Hematopoietic multipotent progenitor cell treated with erythropoietin and hydrocortisone succinate and interleukin-3 and kit ligand, for 15 days (in vitro differentiated cells): ENCODE measurements around the gene TBX6.
A peak's percentile ranks its signal among the peaks of the same experiment; 100 is the strongest.

Experiments used
- DNase-seq: peaks from one replicate; pipeline ENCODE4 v3.0.0-alpha.2; 2015; ENCODE audit warnings: low spot score

The TBX6 gene

DNA sequence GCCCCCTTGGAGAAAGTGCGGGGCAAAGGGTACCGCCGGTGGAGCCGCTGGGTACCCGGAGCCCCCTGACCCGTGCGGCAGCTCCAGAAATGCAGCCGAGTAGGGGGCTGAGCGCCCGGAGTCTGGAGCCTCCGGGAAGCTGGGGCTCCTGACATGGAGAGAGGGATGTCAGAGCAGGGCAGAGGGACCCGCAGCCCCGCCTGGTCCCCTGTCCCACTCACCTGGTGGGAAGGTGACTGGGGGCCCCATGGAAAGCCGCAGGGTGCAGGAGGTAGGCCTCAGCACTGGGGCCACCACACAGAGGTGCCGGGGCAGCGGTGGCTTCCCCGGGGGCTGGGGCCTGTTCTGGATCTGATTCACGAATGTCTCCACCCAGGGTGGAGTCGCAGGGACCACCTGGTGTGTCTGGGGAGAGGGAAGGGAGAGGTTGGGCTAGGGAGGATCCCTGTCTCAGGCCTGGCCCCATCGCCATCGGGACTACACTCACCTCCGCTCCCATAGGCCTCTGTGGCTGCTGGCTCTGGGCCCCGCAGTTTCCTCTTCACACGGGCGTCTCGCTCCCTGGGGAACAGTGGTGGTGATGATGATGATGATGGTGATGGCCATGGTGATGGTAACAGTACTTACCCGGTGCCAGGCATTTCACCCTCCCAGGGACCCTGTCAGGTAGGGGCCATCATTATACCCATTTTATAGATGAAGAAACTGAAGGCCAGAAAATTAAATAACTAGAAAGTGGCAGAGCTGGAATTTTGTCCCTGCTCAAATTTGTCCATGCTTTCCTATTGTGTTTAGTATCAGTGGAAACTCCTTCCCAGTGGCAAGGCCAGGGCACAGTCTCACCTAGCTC lies 5.2 kb downstream of the TBX6 start:
- no peak for DNase-seq

DNA sequence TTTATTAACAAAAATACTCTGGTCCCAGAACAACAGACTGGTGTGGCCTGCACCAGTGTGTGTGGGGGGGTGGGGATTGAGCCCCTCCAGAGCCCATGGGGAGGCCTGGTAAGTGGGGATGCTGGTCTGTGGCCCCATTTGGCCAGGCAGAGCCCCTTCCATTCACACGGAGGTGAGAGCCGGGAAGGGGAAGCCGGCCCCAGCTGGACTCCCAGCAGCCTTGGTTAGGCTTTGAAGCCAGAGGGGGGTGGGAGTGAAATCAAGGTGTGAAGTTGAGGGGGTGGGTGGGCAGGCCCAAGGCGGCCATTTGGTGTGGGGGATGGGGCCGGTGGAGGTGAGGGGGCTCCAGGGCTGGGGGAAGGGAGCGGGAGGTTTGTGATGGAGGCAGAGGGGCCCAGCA lies 5.9 kb downstream of the TBX6 start:
- DNase-seq: no peak

DNA sequence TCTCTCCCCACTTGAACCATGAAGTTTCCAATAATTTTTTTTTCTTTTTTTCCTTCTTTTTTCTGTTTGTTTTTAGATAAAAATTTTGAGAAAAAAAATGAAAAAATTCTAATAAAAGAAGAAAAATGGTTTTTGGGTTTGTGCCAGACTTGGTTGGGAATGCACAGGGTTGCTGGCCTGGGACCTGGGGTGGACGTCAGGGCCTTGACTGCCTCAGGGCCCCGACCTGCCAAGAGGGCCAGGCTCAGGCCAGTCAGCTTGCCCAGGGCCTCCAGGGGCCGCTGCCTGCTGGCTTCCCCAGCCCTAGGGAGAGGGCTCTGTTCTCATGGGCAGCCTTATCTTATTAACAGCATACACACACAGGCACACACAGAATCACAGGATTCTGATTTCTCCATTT lies 6.5 kb downstream of the TBX6 start:
- DNase-seq: no peak

DNA sequence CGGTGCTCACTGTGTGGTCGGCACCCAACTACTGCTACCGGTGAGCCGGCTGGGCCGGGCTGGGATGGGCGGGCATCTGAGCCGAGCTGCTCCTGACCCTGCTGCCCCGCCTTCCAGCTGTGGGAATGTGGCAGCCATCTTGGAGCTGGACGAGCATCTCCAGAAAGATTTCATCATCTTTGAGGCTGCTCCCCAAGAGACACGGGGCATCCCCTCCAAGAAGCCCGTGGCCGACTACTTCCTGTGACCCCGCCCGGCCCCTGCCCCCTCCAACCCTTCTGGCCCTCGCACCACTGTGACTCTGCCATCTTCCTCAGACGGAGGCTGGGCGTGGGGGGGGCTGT lies 6.9 kb downstream of the TBX6 start:
- no peak for DNase-seq

DNA sequence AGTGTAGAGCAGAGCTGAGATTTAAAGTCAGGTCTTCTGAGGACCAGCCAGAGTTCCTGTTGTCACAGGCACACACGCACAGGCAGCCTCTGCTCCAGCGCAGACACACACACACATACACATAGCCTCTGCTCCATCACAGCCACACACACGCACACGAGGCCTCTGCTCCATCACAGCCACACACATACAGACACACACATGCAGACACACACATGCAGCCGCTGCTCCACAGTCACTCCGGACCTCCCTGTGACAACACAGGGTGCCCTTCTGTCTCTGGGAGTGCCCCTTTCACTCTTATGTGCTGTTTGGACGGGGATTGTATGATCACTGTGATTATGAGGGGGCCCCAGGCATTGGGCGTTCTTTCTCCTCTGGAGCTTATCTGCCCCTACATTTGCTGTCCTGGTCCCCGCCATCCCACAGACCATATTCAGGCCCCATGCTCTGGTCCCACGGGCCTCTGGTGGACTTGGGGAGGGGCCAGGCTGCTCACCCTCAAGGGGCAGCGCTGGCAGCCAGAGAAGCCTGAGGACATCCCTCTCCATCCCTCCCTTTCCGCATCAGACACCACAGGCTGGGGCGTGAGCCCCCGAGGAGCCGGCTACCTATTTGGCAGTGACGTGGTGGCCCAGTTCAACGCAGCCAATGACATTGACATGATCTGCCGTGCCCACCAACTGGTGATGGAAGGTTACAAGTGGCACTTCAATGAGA lies 7.5 kb downstream of the TBX6 start:
- DNase-seq: no peak

DNA sequence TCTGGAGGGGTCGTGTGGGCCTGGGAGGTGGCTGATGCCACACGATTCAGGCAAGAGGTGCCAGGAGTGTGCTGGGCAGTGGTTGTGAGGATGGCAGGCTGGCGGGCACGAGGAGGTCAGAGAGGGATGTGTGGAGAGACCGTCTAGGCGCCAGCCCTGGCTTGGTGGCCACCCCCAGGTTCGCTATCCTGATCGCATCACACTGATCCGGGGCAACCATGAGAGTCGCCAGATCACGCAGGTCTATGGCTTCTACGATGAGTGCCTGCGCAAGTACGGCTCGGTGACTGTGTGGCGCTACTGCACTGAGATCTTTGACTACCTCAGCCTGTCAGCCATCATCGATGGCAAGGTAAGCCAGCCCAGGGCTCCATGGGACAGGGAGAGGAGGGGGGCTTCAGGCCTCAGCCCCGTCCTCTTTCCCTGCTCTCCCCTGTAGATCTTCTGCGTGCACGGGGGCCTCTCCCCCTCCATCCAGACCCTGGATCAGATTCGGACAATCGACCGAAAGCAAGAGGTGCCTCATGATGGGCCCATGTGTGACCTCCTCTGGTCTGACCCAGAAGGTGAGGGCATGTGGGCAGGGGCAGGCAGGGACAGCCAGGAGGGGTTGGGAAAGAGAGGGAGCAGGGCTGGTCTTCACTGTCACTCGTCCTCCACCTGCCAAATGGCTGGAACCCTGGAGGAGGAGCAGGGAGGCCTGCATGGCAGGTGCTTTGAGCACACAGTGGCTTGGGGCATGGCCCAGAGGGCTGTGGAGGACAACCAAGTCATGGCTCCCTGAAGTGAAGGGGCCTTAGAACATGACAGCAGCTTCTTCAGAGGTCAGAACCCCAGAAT lies 8.3 kb downstream of the TBX6 start:
- DNase-seq: no peak

- DNase-seq: no peak
Observed at GRCh38 chr16:30082545-30083090, 9.1 kb downstream of the TBX6 start.

DNA sequence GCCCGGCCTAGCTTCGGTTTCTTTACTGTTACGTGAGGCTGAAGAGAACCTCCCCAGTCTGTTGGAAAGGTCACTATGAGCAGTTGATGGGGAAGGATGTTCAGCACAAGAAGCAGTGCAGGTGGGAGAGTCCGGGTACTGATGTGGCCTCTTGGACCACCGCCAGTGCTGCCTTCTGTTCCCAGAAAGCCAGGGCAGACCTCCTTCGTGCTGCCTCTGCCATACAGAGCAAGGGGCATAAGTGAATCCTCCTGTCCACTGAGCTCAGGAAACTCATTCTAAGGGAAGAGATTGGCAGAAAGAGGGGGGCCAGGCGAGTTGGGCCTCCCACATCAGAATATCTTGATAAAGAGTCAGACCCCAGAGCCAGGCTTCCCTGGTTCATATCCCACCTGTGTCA lies 12.2 kb downstream of the TBX6 start:
- DNase-seq: no peak

GRCh38 chr16:30078744-30079143 lies 13.0 kb downstream of the TBX6 start:
- no peak for DNase-seq

- no peak for DNase-seq
Observed at GRCh38 chr16:30077656-30078055, 14.1 kb downstream of the TBX6 start.

- no peak for DNase-seq
Observed at GRCh38 chr16:30076276-30076791, 15.4 kb downstream of the TBX6 start.

DNA sequence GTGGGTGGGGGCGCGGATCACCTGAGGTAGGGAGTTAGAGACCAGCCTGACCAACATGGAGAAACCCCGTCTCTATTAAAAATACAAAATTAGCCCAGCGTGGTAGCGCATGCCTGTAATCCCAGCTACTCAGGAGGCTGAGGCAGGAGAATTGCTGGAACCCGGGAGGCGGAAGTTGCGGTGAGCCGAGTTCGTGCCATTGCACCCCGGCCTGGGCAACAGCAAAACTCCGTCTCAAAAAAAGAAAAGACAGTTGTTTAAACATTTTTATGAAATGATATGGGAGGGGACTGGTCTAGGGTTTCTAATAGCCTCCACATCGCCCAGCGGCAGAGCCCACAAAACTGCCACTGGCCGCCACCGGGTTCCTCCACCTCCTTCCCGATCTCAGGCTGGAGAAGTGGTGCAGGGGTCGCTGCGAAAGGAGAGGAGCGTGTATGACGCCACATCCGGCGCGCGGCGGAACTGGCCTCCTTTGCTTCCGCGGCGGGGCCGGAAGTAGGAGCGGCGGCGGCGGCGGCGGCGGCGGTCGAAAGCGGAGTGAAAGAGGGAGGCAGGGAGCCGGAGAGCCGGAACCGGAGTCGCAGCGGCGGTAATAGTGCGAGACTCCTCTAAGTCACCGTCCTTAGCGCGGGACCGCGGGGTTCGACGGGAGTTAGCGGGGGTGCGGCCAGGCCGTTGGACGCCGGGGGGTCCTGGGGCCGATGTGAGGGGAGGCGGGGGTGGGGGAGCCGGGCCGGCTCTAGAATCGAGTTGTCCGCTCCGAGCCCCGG lies 16.0 kb downstream of the TBX6 start, which contains the start of gene PPP4C:
Gene PPP4C, plus strand, starts transcription at position 492 of the 773 bp plus-strand sequence. CDS start 384 bp downstream, outside the sequence.
- DNase-seq: peak; percentile 89

GRCh38 chr16:30070490-30070889 lies 21.2 kb downstream of the TBX6 start:
- no peak for DNase-seq

- DNase-seq: no peak
Observed at GRCh38 chr16:30069611-30070462, 21.9 kb downstream of the TBX6 start.

GRCh38 chr16:30068750-30069610 lies 22.7 kb downstream of the TBX6 start:
- DNase-seq: peak; percentile 68

DNA sequence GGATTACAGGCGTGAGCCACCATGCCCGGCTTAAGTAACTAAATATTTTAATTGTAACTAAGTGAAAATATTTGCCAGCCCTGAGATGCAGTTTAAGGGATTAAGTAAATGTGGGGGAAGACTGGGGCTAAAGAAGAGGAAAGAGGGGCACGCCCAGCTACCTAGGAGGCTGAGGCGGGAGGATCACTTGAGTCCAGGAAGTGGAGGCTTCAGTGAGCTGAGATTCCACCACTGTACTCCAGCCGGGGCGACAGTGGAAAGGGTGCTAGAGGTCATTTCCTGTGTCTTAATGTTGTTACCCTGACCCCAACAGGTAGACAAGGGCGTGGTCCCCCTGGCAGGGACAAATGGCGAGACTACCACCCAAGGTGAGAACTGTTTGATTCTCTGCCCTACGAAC lies 23.4 kb downstream of the TBX6 start:
- no peak for DNase-seq

DNA sequence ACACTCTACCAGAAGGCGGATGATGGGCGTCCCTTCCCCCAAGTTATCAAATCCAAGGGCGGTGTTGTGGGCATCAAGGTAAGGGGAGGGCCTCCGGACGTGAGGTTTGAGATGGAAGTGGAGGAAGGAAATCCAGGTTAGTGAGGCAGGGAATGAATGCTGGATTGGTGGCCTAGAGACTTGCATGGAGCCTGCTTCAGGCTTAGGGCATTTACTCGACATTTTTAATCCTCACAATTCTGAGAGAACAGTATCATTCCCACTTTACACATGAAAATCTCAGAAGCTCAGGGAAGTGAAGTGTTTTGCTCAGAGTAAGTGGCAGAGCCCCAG lies 24.2 kb downstream of the TBX6 start:
- DNase-seq: no peak

DNA sequence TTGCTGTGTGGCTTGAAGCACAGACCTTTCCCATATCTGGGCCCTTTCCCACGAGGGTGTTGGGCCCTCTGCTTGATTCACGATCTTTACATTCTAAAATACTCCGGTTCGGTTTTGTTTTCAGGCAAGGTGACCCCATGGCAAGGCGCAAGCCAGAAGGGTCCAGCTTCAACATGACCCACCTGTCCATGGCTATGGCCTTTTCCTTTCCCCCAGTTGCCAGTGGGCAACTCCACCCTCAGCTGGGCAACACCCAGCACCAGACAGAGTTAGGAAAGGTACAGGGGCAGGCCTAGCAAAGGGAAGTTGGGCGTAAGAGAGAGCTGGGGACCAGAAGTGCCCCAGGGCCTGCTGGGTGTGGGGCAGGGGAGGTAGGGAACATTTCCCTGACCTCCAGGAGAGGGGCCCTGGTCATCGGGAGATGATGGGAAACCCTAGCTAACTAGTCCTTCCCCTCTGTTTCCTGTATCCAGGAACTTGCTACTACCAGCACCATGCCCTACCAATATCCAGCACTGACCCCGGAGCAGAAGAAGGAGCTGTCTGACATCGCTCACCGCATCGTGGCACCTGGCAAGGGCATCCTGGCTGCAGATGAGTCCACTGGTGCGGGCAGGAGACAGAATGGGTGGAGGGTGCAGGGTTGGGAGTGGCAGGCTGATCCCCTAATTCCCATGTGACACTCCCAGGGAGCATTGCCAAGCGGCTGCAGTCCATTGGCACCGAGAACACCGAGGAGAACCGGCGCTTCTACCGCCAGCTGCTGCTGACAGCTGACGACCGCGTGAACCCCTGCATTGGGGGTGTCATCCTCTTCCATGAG lies 24.8 kb downstream of the TBX6 start:
- DNase-seq: no peak
